ENCODE measurements around the gene RUNX2. TPM values are rescaled to one million over a fixed set of nuclear protein-coding genes. Genes with fewer than 3 reads are reported as not detected.

RUNX2 gene
- total and polyA plus RNA-seq, 10 of the 15 experiments (the other 5 are each of a cell fraction or from before 2014, with no cell fraction given) = 0.01 to 0.77 (median 0.15) TPM; not detected in 3

DNA sequence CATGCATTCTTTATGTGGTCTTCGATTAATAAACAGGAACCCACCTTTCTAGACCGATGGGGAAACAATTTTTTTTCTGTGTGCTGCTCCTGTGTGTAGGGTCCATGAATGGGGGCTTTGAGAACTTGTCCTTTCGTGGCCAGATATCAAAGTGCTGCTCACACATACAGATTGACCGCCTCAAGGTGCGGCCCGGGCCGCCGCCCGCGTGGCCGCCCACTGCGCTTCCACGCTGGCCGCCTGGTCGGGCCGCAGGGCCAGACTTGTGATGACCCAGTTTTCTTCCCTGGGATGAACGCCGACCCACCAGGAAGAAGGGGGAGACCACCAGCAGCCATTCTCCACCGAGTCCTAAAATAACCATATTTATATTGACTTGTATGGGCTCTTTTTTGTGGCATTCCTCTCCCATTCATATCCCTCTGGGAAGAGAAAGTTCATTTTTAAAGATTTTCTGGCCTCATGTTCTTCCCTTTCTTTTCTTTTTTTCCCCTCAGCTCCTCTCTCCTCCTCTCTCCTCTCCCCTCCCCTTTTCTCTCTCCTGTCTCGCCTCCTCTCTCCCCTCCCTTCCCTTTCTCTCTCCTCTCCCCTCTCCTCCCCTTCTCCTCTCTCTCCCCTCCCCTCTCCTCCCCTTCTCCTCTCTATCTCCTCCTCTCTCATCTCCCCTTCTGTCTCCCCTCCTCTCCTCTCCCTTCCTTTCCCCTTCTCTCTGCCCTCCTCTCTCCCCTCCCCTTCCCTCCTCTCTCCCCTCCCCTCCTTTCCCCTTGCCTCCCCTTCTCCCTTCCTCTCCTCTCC, 314.4 kb downstream of the RUNX2 start (continued):
- TF ChIP-seq KLF5 (IDR thresholded peaks at IDR 0.05; ENCODE audit: partially characterized antibody) = no peak
- TF ChIP-seq PAX5 (IDR thresholded peaks at IDR 0.05; ENCODE audit: borderline replicate concordance, low read depth, low read length) = no peak
- TF ChIP-seq CREB1 (IDR thresholded peaks at IDR 0.05; ENCODE audit: low read depth) = no peak
- no peak for TF ChIP-seq NR2F1 (conservative IDR thresholded peaks at IDR 0.05)

DNA sequence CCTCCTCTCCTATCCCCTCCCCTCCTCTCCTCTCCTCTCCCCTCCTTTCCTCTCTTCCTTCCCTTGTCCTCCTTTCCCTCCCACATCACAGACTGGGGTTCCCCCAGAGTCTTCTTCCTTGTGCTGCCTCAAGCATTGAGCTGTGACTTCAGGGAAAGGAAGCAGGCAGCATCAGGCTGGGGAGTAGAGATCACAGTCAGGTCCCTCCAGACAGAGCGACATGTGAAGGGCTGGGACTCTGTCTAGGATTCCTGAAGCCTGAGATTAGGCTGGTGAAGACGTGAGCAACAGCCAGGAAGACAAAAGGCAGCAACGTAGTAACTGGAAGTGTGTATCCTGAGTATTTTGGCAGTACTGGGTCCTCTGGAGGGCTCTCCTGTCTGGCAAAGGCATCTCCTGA, 315.0 kb downstream of the RUNX2 start:
- Histone ChIP-seq H3K9ac (ENCODE audit: control insufficient read depth, insufficient read depth, low read length) (no peak overlapping the region), H4K20me1 (ENCODE audit: control insufficient read depth, insufficient read depth) (no peaks in the 10 kb centered on the region), H3K27me3 (replicated peaks in 1 of 2; ENCODE audit: control insufficient read depth in 2 of 2, insufficient read depth in 2 of 2, low read length in 1 of 2) (no peaks in the 10 kb centered on the region; a peak in 1 of 4 replicates), H3K79me2 (ENCODE audit: control insufficient read depth, insufficient read depth, low read length) (no peaks in the 10 kb centered on the region), H3K9me3 (replicated peaks; ENCODE audit: control insufficient read depth, insufficient read depth, low read length) (no peaks in the 10 kb centered on the region; the same call in 2 of the 3 replicates), H3K4me1 (ENCODE audit: control insufficient read depth, insufficient read depth, low read length) (no peaks in the 10 kb centered on the region), H3K4me2 (ENCODE audit: control insufficient read depth, insufficient read depth) (no peak overlapping the region), H2AFZ (ENCODE audit: control insufficient read depth, low read depth, low read length) (no peak overlapping the region), H3K27ac (ENCODE audit: control insufficient read depth, insufficient read depth) (no peak overlapping the region), H3K36me3 (ENCODE audit: control insufficient read depth in 2 of 2, insufficient read depth in 2 of 2, low read length in 1 of 2) (no peaks in the 10 kb centered on the region), H3K4me3 (no peak overlapping the region)
- ChIA-PET POLR2A (no interaction called here), SMC1A (ENCODE audit: uncharacterized antibody, unreplicated experiment) (no interaction called here), RAD21 (ENCODE audit: unreplicated experiment) (interaction anchor here (1.0 kb wide), 1 partner anchor 71 kb away, joined by 3 read pairs; no protein-coding TSS in a partner anchor), CTCF (no interaction called here)
- in situ Hi-C loops (cut with MboI) = no loop called here
- ATAC-seq (no peak), FAIRE-seq (no peak), DNase-seq (ENCODE audit: low read depth, low spot score) (no peak)
- no TSS peak for BruUV-seq (replicated peaks)
- intact Hi-C loops (cut with micrococcal nuclease; ENCODE audit: unreplicated experiment) = no loop called here
- 36% methylated on average over 3 of the region's 3 CpGs for WGBS (ENCODE audit: insufficient coverage, insufficient replicate concordance, low lambda C conversion rate, missing lambda C conversion rate)
- no peak for TF ChIP-seq RBBP5 (conservative IDR thresholded peaks at IDR 0.05)
- no peak for TF ChIP-seq IRF4 (IDR thresholded peaks at IDR 0.05; ENCODE audit: low read depth, low read length)
- TF ChIP-seq, protein P1, sequence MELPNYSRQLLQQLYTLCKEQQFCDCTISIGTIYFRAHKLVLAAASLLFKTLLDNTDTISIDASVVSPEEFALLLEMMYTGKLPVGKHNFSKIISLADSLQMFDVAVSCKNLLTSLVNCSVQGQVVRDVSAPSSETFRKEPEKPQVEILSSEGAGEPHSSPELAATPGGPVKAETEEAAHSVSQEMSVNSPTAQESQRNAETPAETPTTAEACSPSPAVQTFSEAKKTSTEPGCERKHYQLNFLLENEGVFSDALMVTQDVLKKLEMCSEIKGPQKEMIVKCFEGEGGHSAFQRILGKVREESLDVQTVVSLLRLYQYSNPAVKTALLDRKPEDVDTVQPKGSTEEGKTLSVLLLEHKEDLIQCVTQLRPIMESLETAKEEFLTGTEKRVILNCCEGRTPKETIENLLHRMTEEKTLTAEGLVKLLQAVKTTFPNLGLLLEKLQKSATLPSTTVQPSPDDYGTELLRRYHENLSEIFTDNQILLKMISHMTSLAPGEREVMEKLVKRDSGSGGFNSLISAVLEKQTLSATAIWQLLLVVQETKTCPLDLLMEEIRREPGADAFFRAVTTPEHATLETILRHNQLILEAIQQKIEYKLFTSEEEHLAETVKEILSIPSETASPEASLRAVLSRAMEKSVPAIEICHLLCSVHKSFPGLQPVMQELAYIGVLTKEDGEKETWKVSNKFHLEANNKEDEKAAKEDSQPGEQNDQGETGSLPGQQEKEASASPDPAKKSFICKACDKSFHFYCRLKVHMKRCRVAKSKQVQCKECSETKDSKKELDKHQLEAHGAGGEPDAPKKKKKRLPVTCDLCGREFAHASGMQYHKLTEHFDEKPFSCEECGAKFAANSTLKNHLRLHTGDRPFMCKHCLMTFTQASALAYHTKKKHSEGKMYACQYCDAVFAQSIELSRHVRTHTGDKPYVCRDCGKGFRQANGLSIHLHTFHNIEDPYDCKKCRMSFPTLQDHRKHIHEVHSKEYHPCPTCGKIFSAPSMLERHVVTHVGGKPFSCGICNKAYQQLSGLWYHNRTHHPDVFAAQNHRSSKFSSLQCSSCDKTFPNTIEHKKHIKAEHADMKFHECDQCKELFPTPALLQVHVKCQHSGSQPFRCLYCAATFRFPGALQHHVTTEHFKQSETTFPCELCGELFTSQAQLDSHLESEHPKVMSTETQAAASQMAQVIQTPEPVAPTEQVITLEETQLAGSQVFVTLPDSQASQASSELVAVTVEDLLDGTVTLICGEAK (IDR thresholded peaks at IDR 0.05; ENCODE audit: borderline replicate concordance) = no peak
- no peak for TF ChIP-seq EED (IDR thresholded peaks at IDR 0.05; ENCODE audit: low read depth)
- no peak for TF ChIP-seq PML (IDR thresholded peaks at IDR 0.05; ENCODE audit: low read length)
- no peak for TF ChIP-seq EP300 (IDR thresholded peaks at IDR 0.05; ENCODE audit: borderline replicate concordance in 1 of 2, control insufficient read depth in 1 of 2, low read depth in 2 of 2, low read length in 2 of 2)
- TF ChIP-seq, protein P2, sequence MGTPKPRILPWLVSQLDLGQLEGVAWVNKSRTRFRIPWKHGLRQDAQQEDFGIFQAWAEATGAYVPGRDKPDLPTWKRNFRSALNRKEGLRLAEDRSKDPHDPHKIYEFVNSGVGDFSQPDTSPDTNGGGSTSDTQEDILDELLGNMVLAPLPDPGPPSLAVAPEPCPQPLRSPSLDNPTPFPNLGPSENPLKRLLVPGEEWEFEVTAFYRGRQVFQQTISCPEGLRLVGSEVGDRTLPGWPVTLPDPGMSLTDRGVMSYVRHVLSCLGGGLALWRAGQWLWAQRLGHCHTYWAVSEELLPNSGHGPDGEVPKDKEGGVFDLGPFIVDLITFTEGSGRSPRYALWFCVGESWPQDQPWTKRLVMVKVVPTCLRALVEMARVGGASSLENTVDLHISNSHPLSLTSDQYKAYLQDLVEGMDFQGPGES (IDR thresholded peaks at IDR 0.05) = no peak
- TF ChIP-seq MAX (IDR thresholded peaks at IDR 0.05; ENCODE audit: low read depth, low read length) = no peak
- TF ChIP-seq ATF3 (IDR thresholded peaks at IDR 0.05; ENCODE audit: borderline replicate concordance, extremely low read depth, low read depth, low read length) = no peak
